K562 (cell line): ENCODE data around the gene EMP2. TPM values are rescaled to one million over a fixed set of nuclear protein-coding genes. Genes with fewer than 3 reads are reported as not detected.
A peak's percentile ranks its signal among the peaks of the same experiment; 100 is the strongest.

Experiments
- ATAC-seq: fragments of 200-7000 bp; cut with Tn5 transposase; 3 replicates; pipeline ENCODE4 v1.9.1; 2020; ENCODE audit warnings: moderate library complexity
- BruUV-seq: library from RNA; stranded (reverse); fragments of 400-500 nt; replicated peaks from 2 replicates; lab custom pipeline; 2021; lab: Mats Ljungman, UMichigan
- CTCF ChIA-PET: fragments of 300-600 bp; formaldehyde crosslinking; extraction: SDS; loops from one replicate; lab custom pipeline; 2021; ENCODE audit warnings: low intra/inter-chr PET ratio; lab: Yijun Ruan, JAX
- POLR2A ChIA-PET: fragments of 300-600, 350-650 bp; sonication (Branson Sonifier 250); formaldehyde crosslinking; extraction: SDS; loops from one replicate; lab custom pipeline; 2021; ENCODE audit warnings: antibody characterized with exemption, inconsistent platforms; lab: Yijun Ruan, JAX
- DNase-seq, 4 experiments: peaks; one replicate each; pipeline versions ENCODE4 v3.0.0 to v3.0.0-alpha.2; 2011 to 2018; ENCODE audit warnings: low spot score in 3 of 4, mixed read lengths in 3 of 4; ENCODE audit errors: extremely low read depth in 1 of 4
- FAIRE-seq: peaks from 2 replicates; lab custom pipeline; 2011; peaks lifted over from hg19 to GRCh38; lab: Jason Lieb, UNC
- H2AFZ ChIP-seq: 2 replicates; pipeline ENCODE4 v1.6.0; 2011; ENCODE audit warnings: low read depth, low read length, control low read depth, inconsistent platforms
- H3K27ac ChIP-seq: fragments of 200-600 bp; 3 replicates; pipeline ENCODE4 v1.8.0; 2011; ENCODE audit warnings: low read depth, mild to moderate bottlenecking, control low read depth, inconsistent platforms, low read length, moderate library complexity, mixed read lengths; ENCODE audit errors: extremely low read depth
- H3K27me3 ChIP-seq, 2 experiments: fragments of 300-600 bp in 1 of 2; 2 replicates in 1 of 2; 3 replicates in 1 of 2; pipeline versions ENCODE4 v1.6.0 to v1.8.0; 2011; ENCODE audit warnings: inconsistent platforms in 2 of 2, low read length in 2 of 2, mild to moderate bottlenecking in 1 of 2, mixed read lengths in 1 of 2, moderate library complexity in 1 of 2; ENCODE audit not compliant: control insufficient read depth in 2 of 2, insufficient read depth in 2 of 2
- H3K36me3 ChIP-seq: fragments of 300-600 bp; 3 replicates; pipeline ENCODE4 v1.8.0; 2011; ENCODE audit warnings: mild to moderate bottlenecking, low read length, inconsistent platforms; ENCODE audit not compliant: control insufficient read depth, insufficient read depth
- H3K4me1 ChIP-seq, 2 experiments: fragments of 200-600 bp in 1 of 2; replicated peaks in 1 of 2; 2 replicates in 1 of 2; 3 replicates in 1 of 2; pipeline versions ENCODE4 v1.5.1 to v1.8.0; 2011; ENCODE audit warnings: inconsistent platforms in 2 of 2, low read length in 2 of 2, mild to moderate bottlenecking in 1 of 2, mixed read lengths in 1 of 2, moderate library complexity in 1 of 2; ENCODE audit not compliant: control insufficient read depth in 2 of 2, insufficient read depth in 2 of 2
- H3K4me2 ChIP-seq: 2 replicates; pipeline ENCODE4 v1.6.1; 2011; ENCODE audit warnings: low read length, control low read depth, inconsistent platforms, mixed read lengths; ENCODE audit not compliant: insufficient read depth
- H3K4me3 ChIP-seq: fragments of 200-600 bp; sonication (generic), shearing (Covaris generic); 2 replicates; pipeline ENCODE4 v1.5.1; 2016; ENCODE audit warnings: control low read depth, inconsistent platforms
- H3K79me2 ChIP-seq: fragments of 200-600 bp; 3 replicates; pipeline ENCODE4 v1.8.0; 2011; ENCODE audit warnings: low read length, inconsistent platforms; ENCODE audit not compliant: control insufficient read depth, insufficient read depth
- H3K9ac ChIP-seq, 2 experiments: 2 replicates each; pipeline versions ENCODE4 v1.6.0 to v1.6.1; 2011; ENCODE audit warnings: low read depth in 2 of 2, low read length in 2 of 2, control low read depth in 1 of 2, inconsistent platforms in 1 of 2, mild to moderate bottlenecking in 1 of 2, mixed read lengths in 1 of 2; ENCODE audit not compliant: insufficient read depth in 1 of 2
- H3K9me1 ChIP-seq: one replicate; pipeline ENCODE4 v1.6.0; 2011; ENCODE audit warnings: inconsistent platforms, mild to moderate bottlenecking, low read length, moderate library complexity; ENCODE audit not compliant: control insufficient read depth, insufficient read depth
- H3K9me3 ChIP-seq: replicated peaks from 2 replicates; pipeline ENCODE4 v1.5.1; 2011; ENCODE audit warnings: low read depth, low read length, inconsistent platforms; ENCODE audit not compliant: control insufficient read depth, insufficient read depth
- H4K20me1 ChIP-seq: replicated peaks from 2 replicates; pipeline ENCODE4 v1.6.1; 2011; ENCODE audit warnings: low read length, inconsistent platforms, mixed read lengths; ENCODE audit not compliant: control insufficient read depth, insufficient read depth
- HMG20A ChIP-seq: fragments of 450-650 bp; formaldehyde crosslinking; conservative IDR thresholded peaks from 2 replicates; pipeline ENCODE4 v1.4.0; 2020; ENCODE audit warnings: mild to moderate bottlenecking, mixed read lengths
- KDM1A ChIP-seq, 2 experiments: fragments of 450-650 bp; IDR thresholded peaks; 2 replicates each; pipeline ENCODE4 v1.6.1; 2016; ENCODE audit warnings: mild to moderate bottlenecking in 2 of 2
- RB1 ChIP-seq: fragments of 450-650 bp; IDR thresholded peaks from 2 replicates; pipeline ENCODE4 v1.6.1; 2017; ENCODE audit warnings: low read depth, mild to moderate bottlenecking
- STAG1 ChIP-seq: sonication (generic); formaldehyde crosslinking; IDR thresholded peaks from 2 replicates; pipeline ENCODE4 v1.5.0; 2020; ENCODE audit warnings: missing genetic modification reagents, borderline replicate concordance
- TAF7 ChIP-seq: fragments of 450-650 bp; IDR thresholded peaks from 2 replicates; pipeline ENCODE4 v1.6.1; 2016; ENCODE audit warnings: missing genetic modification characterization, missing compliant biosample characterization
- TRIM28 ChIP-seq: fragments of 450-650 bp; IDR thresholded peaks from 2 replicates; pipeline ENCODE4 v1.6.1; 2017
- WHSC1 ChIP-seq: IDR thresholded peaks from one replicate; pipeline ENCODE4 v1.6.1; 2012; ENCODE audit warnings: low read length, control low read depth, inconsistent platforms
- ZKSCAN3 ChIP-seq: fragments of 250-450 bp; sonication (Bioruptor Pico); IDR thresholded peaks from 2 replicates; pipeline ENCODE4 v1.4.0; 2020
- ZNF347 ChIP-seq: fragments of 450-650 bp; formaldehyde crosslinking; IDR thresholded peaks from 2 replicates; pipeline ENCODE4 v1.4.0; 2020; ENCODE audit warnings: low read depth, mild to moderate bottlenecking, moderate library complexity
- WGBS: fragments of 100-300 bp; shearing (Covaris generic); methylation state at CpG from one replicate; pipeline ENCODE4 v1.1.6; 2016; ENCODE audit warnings: low coverage, mixed read lengths; ENCODE audit not compliant: insufficient coverage; ENCODE audit errors: missing lambda C conversion rate; 5-methylcytosine and 5-hydroxymethylcytosine counted together
- in situ Hi-C: fragments of 300-500 bp; cut with MboI; formaldehyde crosslinking; loops from 4 replicates; pipeline ENCODE4 v1.15.0; 2018; ENCODE audit warnings: inconsistent platforms, mixed read lengths
- intact Hi-C: fragments of 100-400 bp; cut with micrococcal nuclease; formaldehyde crosslinking; loops from 2 replicates; pipeline ENCODE4 v1.14.2; 2022
- polyA plus RNA-seq, 8 experiments: library from polyadenylated mRNA; depleted of rRNA in 4 of 8; stranded (reverse) in 5 of 8; unstranded in 3 of 8; fragments of >200 nt; fragmentation: Nextera tagmentation in 2 of 8; fragmentation: Illumina TruSeq in 1 of 8; extraction: Ambion mirVana in 2 of 8; extraction: Trizol in 1 of 8; gene quantifications; 2 replicates each; pipeline versions ENCODE4 v1.2.1 to v1.2.3, GENCODE V29; 2011 to 2014; ENCODE audit warnings: inconsistent platforms in 1 of 8, missing spikeins in 1 of 8
- total RNA-seq, 7 experiments: library from RNA; depleted of rRNA in 6 of 7; stranded (reverse); fragments of >200 nt in 6 of 7; fragmentation: Illumina TruSeq in 2 of 7; extraction: Trizol in 2 of 7; gene quantifications; 2 replicates each; pipeline versions ENCODE4 v1.2.1 to v1.2.3, GENCODE V29; 2011 to 2021; ENCODE audit warnings: low replicate concordance in 1 of 7
- TF ChIP-seq, protein P1 (sequence below): fragments of 250-450 bp; sonication (Bioruptor Pico); IDR thresholded peaks from 2 replicates; pipeline ENCODE4 v1.5.0; 2021; ENCODE audit warnings: mild to moderate bottlenecking, borderline replicate concordance
- TF ChIP-seq, protein P2 (sequence below): fragments of 450-650 bp; formaldehyde crosslinking; IDR thresholded peaks from 2 replicates; pipeline ENCODE4 v1.4.0; 2020; ENCODE audit warnings: mild to moderate bottlenecking, moderate library complexity

The EMP2 gene
- total and polyA plus RNA-seq, 9 of the 15 experiments (the other 6 are each of a cell fraction or from before 2014, with no cell fraction given): 0.73 to 6.2 (median 3.1) TPM

DNA sequence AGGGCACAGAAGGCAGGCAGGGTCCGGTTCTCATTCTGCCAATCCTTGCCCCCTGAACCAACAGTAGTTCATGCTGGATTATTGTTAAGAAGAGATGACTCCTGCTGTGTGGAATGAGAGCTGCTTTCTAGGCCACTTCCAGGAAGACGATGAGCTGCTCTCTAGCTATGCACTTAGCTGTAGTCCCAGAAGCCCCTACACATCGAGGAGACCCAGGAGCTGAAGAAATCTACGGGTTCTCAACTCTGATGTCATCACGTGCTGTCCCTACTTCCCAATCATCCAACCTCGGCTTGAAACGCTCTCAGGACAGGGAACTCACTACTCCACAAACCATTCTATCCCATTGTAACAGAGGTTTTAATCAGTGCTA, 29.0 kb upstream of the EMP2 start:
- in situ Hi-C loops (no loop called here), intact Hi-C loops (no loop called here)
- H3K4me2 ChIP-seq: no peak overlapping the region
- H3K4me1 ChIP-seq: no peaks in the 10 kb centered on the region; a peak in 1 of 5 replicates
- H4K20me1 ChIP-seq: peaks cover 5% of the 10 kb centered on the region; the same call in 1 of the 2 replicates
- DNase-seq: no peak
- peaks cover 14 to 34% of the 10 kb centered on the region in 2 experiments for H3K27me3 ChIP-seq
- POLR2A ChIA-PET: interaction anchor here (0.6 to 1.4 kb wide), 4 partner anchors 9 to 20 kb away, joined by 3 to 5 read pairs (median 4); no protein-coding TSS in a partner anchor
- H2AFZ ChIP-seq: no peak overlapping the region
- no TSS peak for BruUV-seq
- TF ChIP-seq WHSC1 (no peak), TRIM28 (no peak), TAF7 (tag) (no peak), ZNF347 (no peak), ZKSCAN3 (CRISPR knock-in tag) (no peak)
- no peak for ATAC-seq
- FAIRE-seq: no peak
- no peaks in the 10 kb centered on the region for H3K36me3 ChIP-seq
- no peaks in the 10 kb centered on the region for H3K9me3 ChIP-seq
- 2% methylated on average over 7 of the region's 7 CpGs for WGBS
- H3K79me2 ChIP-seq: no peaks in the 10 kb centered on the region
- no peak overlapping the region for H3K9ac ChIP-seq
- no peak overlapping the region for H3K4me3 ChIP-seq
- H3K27ac ChIP-seq: no peak overlapping the region
- H3K9me1 ChIP-seq: no peaks in the 10 kb centered on the region
- CTCF ChIA-PET: no interaction called here

DNA sequence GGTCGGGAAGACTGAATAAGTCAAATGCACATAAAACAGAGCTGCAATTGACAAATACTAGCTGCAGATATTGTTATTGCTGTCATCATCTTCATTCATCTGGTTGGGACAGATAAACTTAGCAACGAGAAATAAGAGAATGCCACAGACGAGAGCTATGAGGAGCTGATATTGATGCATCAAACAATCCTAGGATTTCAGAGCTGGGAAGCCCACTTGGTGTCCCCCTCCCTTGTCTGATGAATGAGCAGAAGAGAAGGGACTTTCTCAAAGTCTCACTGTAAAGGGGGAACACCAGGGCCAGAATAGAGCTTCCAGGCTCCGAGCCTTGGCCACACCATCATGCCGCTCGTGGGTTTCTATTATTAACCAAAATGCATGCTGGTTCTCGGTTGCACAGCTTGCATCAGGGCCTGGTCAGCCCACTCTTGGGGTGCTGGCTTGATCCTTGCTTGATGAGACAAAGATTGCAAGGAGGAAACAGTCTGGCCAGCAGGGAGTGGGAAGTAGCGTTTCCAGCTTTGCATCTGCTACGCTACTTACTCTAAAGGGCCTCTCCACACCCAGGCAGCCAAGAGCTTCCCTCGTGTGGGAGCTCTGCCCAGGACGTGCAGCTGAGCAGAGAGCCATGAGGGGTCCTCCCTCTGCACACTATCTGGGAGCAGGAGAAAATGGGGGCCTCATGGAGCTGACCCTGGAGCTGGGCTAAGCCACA, 28.4 kb upstream of the EMP2 start:
- Histone ChIP-seq H3K9me3 (no peaks in the 10 kb centered on the region), H3K79me2 (no peaks in the 10 kb centered on the region), H3K9me1 (no peaks in the 10 kb centered on the region), H3K4me3 (no peak overlapping the region), H3K27ac (no peak overlapping the region), H2AFZ (no peak overlapping the region), H4K20me1 (peaks cover 5% of the 10 kb centered on the region; the same call in 1 of the 2 replicates), H3K4me2 (no peak overlapping the region), H3K27me3 (peaks cover 19 to 39% of the 10 kb centered on the region in 2 experiments), H3K4me1 (no peaks in the 10 kb centered on the region; a peak in 1 of 5 replicates), H3K36me3 (no peaks in the 10 kb centered on the region), H3K9ac (no peak overlapping the region)
- ChIA-PET CTCF (no interaction called here), POLR2A (interaction anchor here (0.6 to 1.4 kb wide), 4 partner anchors 8 to 19 kb away, joined by 3 to 5 read pairs (median 4); no protein-coding TSS in a partner anchor)
- no peak for DNase-seq
- intact Hi-C loops (no loop called here), in situ Hi-C loops (no loop called here)
- FAIRE-seq: no peak
- BruUV-seq: no TSS peak
- 3% methylated on average over 11 of the region's 11 CpGs for whole genome bisulfite sequencing
- peak; percentile 33; the same call in 1 of the 3 replicates for ATAC-seq
- TF ChIP-seq, protein P1, sequence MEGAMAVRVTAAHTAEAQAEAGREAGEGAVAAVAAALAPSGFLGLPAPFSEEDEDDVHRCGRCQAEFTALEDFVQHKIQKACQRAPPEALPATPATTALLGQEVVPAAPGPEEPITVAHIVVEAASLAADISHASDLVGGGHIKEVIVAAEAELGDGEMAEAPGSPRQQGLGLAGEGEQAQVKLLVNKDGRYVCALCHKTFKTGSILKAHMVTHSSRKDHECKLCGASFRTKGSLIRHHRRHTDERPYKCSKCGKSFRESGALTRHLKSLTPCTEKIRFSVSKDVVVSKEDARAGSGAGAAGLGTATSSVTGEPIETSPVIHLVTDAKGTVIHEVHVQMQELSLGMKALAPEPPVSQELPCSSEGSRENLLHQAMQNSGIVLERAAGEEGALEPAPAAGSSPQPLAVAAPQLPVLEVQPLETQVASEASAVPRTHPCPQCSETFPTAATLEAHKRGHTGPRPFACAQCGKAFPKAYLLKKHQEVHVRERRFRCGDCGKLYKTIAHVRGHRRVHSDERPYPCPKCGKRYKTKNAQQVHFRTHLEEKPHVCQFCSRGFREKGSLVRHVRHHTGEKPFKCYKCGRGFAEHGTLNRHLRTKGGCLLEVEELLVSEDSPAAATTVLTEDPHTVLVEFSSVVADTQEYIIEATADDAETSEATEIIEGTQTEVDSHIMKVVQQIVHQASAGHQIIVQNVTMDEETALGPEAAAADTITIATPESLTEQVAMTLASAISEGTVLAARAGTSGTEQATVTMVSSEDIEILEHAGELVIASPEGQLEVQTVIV (CRISPR knock-in tag): no peak
- TF ChIP-seq, protein P2, sequence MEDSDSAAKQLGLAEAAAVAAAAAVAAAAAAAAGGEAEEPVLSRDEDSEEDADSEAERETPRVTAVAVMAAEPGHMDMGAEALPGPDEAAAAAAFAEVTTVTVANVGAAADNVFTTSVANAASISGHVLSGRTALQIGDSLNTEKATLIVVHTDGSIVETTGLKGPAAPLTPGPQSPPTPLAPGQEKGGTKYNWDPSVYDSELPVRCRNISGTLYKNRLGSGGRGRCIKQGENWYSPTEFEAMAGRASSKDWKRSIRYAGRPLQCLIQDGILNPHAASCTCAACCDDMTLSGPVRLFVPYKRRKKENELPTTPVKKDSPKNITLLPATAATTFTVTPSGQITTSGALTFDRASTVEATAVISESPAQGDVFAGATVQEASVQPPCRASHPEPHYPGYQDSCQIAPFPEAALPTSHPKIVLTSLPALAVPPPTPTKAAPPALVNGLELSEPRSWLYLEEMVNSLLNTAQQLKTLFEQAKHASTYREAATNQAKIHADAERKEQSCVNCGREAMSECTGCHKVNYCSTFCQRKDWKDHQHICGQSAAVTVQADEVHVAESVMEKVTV (CRISPR knock-in tag): no peak
- TF ChIP-seq STAG1 (no peak), KDM1A (IDR thresholded peaks at IDR 0.05) (no peak), RB1 (no peak), HMG20A (CRISPR knock-in tag) (no peak)
